Nucleus accumbens (tissue), 56 donors: ENCODE measurements around the gene FREY1.
A peak's percentile ranks its signal among the peaks of the same experiment; 100 is the strongest.

Experiments used
- DNase-seq, 56 donors: peaks; one replicate each; lab custom pipeline; 2025; lab: John Stamatoyannopoulos, UW

FREY1 gene

DNA sequence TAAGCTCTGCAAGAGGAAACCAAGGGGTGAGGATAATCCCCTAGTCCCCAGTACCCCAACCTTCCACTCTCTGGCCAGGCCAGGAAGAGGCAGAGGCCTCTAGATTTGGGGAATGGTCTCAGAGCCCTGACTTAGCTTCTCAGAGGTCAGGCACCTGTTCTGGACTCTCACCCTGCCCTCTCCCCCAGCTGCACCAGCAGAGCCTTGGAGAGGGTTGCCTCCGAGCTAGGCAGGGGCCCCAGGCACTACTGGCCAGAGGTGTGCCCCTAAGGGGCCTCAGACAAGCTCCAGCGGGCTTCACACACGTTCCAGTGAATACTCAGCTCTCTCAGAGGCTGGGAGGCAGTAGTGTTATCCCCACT, 8.0 kb downstream of the FREY1 start:
- DNase-seq, result no peak

DNA sequence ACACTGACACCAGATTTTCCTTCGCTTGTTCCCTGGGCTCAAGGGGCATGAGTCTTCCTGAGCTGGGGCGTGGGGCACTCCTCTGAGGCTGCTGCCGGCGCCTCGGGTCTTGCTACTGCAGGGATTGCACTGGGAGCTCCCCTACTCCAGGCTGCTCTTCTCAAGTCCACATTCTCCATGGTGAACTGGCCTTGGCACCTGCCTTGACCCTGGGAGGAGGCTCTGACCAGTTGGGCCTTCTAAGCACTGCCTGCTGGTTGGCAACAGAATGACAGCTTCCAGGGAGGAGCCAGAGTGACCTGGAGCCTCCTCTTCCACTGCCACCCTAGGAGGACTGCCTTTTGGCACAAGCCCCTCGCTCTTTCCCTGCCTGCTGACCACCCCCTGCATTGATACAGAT, 9.5 kb downstream of the FREY1 start:
- no peak for DNase-seq

DNA sequence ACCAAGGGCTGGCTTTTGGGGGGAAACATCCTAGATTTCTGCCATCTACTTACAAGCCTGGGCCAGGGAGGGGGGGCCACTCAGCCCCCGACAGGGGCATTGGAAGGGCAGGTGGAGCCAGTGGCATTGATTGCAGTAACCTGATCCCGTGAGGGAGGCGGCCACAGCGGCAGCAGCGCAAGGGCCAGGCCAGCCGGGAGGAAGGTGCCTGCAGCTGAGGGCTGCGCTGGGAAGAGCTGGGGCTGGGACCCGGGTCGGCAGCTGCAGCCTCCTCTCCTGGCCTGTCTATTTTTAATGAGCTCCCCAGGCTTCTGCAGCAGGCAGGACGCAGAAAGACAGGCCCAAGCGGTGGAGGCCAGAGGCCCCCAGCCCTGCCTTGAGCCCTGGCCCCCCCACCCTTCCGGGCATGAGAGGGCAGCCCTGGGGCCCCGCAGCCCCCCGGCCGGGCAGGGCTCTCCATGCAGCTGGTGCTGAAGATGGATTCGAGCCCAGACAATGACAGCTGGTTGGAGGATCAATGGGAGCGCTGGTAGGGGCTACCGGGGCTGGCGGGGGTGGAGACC, 10.6 kb downstream of the FREY1 start:
- peak in 21 of 56 donors; percentile 18 to 74 (median 36) for DNase-seq

DNA sequence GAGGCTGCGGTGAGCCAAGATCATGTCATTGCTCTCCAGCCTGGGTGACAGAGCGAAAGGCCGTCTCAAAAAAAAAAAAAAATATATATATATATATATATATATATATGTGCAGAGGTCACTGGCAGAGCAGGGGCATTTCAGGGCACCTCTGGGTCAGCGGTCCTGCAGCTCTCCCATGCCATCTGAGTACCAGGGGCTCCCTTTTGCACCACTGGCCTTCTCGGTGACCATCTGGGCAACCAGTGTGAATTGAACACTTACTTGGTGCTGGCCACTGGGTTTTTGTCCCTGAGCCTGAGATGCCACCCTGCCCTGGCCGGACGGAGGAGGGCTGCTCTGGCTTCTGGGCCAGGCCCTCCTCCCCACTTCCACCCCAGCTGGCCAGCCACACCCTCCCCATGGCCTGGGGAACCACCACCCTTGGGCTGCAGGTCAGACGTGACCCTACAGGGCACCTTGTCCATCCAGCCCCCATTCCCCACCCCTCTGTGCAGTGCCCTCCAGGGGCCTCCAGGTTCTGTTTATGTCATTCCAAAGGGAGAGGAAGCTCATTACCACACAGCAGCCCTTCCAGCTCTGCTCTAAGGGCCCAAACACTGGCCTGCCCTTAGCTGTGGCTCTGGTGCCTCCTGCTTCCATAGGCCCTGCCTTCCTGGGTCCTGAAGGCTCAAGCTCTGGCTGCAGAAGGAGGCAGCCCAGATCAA, 11.4 kb downstream of the FREY1 start:
- no peak for DNase-seq

DNA sequence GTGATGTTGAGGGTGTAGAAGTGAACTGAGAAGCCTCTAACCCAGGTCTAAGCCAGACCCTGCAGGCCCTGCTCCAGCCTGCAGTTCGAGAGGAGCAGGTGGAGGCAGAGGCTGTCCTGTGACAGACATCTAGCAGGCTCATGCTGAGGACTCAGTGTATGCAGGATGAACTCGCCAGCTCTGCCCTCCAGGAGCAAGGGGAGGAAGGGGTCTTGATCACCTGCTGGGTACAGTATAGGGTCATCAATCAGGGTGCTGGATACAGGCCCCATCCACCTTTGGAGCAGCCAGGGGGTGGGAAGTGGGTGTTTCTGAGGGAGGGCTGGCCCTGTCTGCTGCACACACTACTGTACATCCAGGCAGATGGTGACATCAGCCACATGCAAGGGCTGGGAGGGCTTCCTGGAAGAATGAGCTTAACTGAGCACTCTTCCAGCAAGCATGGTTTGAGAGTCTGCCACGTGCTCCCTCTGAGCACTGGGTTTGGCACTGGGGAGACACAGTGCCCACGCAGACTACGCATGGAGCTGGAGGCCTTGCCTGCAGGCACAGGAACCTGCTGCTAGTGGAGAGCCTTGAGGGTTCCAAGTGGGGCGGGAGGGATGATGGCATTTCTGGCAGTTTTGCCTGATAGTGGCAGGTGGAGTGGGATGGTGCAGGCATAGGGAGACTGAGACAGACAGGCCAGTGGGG, 12.4 kb downstream of the FREY1 start:
- DNase-seq, result peak in 10 of 56 donors; percentile 20 to 46 (median 38)

DNA sequence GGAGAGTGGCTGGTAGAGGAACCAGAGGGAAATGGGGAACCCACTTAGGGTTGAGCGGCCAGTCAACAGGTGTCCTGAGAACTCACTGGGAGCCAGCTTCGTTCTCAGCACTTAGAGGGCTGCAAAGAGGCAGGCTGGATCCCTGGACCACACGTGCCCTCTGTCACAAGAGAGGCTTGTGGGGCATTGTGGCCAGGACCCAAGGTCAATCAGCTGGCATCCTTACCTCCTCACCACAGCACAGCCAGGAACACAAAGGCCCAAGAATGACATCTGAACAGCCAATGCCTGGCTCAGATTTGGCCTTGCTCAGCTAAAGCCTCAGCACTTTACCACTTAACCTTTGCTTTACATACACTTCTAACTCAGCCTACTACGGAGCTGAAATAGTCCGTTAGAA, 14.2 kb downstream of the FREY1 start:
- no peak for DNase-seq

DNA sequence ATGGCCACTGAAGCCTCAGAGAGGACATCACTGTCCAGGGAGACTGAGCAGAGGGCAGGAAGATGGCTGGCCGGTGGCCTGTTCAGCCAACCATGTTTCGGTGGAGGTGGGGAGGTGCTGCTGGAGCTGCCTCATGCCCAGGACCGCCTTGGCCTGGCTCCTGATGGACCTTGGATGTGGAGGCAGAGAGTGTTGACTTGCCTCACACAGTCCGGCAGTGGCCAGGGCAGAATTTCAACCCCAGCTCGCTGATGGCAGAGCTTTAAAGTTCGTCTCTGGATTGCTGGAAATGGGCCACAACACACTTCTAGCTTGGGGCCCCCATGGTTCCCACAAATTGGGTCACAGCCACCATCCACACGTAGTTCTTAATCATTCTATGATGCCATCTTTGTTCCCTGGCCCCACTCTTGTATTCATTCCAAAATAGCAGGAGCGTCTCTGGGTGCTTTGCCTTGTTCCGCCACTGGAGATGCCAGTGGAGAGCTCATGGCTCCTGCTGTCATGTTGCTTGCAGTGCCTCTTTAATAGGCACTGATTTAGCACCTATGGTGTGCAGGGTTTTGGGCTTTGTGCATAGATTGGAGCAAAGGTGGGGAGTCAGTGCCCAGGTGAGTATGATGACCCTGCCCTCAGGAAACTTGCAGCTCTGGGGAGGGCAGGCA, 16.1 kb downstream of the FREY1 start:
- DNase-seq, result peak in 3 of 56 donors; percentile 15 to 24 (median 23)

DNA sequence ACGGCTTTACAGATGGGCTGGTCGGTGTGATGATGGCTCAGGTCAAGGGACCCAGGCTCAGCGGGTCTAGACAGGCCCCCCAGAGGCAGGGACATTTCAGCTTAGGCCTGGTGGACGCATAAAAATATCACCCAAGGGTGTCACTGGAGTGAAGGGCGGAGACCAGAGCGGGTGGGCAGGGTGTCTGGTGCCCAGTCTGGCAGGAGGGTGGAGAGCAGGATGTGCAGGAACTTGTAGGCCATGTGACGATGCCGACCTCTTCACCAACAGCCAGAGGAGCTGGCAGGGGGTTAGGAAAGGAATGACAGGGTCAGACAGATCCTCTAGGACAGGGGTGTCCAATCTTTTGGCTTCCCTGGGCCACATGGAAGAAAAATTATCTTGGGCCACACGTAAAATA, 17.1 kb downstream of the FREY1 start:
- no peak for DNase-seq

DNA sequence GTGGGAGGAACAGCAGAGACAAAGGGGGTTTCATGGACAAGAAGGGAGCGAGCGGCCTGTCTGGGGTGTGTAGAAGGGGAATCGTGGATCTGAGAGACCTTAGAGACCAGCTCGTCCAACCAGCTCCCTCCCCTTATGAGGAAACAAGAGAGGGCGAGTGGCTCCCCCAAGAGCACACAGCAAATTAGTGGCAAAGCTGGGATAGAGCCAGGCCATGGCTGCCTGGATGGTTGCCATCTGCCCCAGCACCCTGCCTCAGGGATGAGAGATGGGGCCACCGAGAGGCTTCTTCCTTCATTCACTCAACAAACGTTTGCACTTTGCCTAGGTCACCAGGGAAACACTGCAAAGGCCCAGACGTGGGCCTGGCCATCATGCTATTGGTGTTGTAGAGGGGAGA, 17.5 kb downstream of the FREY1 start:
- no peak for DNase-seq

DNA sequence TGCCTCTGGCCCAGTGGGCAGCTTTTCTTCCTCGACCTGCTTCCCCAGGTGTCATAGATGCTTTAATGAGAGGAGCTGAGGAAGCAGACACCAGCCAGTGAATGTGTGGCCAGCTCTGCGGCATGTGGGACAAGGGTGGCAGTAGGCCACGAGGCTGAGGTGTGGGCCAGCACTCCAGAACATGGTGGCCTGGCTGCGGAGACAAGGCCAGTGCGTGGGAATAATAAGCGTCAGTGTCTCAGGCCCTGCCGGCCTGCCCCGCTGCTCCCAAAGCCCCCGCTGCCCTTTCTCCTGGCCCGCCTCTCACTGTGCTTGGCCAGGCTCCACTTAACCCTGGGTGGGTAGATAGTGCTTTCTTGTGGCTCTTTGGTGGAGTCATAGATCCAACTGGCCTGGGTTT, 19.5 kb downstream of the FREY1 start:
- no peak for DNase-seq

DNA sequence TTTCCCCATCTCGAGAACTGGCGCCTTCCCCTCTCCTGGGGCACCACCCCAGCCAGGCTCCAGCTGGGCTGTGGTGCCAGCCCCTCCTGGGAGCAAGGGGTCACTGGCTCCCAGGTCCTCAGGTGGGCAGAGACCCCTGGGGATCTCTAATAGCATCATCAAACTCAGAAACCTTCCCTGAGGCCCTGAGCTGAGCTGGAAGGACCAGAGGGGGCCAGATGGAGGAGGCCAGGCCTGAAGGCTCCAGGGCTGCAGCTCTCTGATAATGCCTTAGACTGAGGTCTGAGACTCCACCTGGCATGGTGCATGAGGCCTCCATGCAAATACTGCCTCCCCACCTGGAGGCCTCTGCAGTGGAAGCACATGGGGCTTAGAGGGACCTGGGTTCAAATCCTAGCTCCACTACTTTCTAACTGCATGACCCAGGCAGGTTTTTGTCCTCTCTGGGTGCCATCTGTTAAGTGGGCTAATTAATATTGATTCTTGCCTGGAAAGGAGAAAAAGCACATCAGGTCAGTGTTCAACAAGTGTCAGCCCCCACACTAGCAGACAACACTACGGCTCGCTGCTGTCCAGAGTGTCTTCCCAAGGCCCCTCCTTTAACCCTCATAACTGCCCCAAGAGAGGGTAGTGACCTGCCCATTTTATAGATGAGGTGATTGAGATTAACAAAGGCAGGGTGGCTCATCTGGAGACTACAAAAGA, 20.1 kb downstream of the FREY1 start:
- no peak for DNase-seq

DNA sequence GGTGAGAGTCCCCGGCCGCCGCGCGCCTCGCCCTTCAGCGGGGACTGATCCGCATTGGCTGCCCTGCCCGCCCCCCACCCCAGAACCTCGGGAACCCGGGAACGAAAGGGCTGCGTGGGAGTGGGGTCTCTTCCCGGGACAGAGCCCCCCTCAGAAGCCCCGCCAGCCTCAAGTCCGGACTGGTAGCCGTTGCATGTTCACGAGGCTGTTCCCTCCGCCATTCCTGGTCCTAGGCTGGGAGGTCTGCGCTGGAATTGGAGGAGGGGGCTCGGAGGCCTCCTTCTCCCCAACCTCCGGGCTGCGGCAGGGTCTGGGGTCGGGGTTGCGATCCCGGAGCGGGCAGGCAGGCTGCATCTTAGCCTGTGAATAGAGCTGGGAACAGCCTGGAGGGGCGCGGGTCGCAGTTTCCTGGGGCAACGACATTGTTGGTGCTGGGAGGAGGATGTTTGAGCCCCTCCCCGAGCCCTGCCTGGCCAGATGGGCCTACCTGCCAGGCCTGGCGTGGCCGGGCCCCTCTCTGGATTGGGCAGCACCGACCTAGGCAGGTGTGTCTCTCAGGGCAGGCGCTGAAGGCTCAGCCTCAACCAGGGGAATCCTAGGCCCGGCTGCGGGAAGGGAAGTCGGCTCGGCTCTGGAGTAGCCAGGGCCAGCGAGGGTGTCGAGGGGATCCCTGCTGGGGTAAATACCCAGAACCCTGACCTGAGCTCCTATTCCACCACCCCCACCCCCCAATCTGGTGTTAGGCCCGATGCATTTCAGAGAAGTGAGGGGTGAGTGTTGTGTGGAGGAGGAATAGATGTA, 20.9 kb downstream of the FREY1 start:
- peak in 1 of 56 donors; percentile 64 for DNase-seq

DNA sequence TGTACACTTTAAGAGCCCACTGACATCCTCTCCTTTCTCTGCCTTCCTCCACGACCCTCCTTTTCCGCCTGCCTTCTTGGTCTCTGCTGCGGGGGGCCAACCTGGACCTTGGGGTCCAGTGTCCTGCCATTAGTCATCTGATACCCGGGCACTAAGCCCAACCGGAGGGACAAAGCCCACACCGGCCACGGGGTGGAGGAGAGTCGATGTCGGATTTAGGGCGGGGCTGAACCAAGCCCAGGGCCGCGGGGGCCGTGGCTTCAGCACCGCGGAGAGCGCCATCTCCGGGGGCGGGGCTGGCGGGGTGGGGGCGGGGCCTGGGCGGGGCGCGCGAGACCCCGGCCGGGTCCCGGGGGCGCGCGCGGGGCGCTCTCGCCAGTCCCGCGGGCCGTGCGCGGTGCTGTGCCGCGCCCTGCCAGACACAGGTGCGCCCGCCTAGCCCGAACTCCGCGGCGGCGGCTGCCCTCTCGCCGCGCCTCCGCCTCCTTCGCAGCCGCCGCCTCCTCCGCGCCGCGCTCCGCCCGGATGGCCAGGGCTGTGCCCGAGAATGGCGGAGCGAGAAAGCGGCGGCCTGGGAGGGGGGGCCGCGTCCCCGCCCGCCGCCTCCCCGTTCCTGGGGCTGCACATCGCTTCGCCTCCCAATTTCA, 21.7 kb downstream of the FREY1 start, which contains the start of gene MAPK8IP1:
TSS of gene MAPK8IP1 (plus strand) at position 378 of the 647 bp plus-strand sequence. CDS start at position 548, 170 bp downstream.
- peak in 30 of 56 donors; percentile 23 to 75 (median 38) for DNase-seq

DNA sequence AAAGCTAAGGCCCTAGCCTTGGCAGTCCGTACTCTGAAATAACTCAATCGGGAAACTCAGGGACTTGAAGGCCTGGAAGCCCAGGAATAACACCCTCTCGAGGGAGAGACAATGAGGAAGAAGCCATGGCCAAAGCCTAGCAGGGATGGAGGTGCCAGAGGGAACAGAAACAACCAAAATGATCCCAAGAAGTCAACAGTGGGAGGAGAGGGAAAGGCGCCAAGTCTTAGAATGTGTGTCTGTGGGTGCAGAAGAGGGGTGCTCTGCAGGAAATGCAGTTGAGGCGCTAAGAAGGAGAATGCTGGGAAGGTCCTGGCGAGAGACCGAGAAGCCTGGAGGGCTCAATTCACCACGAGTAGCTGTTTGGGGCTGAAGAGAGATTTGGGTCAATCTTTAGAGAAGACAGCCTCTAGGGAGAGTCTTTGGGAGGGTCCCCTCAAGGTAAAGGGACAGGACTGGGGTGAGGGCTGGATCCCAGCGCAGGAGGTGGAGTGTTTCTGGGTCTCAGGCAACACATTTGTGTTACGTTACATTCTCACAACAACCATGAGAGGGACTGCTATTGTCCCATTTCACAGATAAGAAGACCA, 22.4 kb downstream of the FREY1 start:
- DNase-seq, result no peak

DNA sequence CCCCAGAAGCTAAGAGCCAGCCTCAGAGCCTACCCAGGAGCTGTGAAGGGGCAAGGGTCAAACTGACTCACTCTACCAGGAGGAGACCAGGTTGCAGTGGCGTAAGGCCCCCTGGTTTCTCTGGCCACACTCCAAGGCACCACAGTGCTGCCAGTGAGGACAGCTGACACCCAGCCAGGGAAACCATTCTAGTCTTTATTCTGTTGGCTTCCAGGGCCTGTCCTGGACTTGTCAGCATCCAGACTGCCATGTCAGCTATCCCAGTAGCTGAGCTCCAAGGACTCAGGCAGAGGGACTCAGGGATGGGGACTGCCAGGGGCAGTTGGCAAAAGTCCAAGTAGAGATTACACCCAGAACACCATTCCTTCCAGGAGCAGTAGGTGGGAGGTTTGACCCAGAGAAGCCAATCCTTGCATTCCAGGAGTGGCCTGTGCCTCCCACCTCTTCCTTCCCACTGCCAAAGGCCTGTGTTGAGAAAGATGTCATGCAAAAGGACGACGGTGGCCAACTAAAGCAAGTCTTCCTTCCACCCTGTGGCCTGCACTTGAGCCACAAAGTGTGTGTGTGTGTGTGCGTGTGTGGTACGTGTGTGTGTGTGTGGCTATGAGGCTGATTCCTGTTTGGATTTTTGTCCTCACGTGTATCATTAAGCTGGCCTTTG, 25.2 kb downstream of the FREY1 start:
- DNase-seq, result no peak

DNA sequence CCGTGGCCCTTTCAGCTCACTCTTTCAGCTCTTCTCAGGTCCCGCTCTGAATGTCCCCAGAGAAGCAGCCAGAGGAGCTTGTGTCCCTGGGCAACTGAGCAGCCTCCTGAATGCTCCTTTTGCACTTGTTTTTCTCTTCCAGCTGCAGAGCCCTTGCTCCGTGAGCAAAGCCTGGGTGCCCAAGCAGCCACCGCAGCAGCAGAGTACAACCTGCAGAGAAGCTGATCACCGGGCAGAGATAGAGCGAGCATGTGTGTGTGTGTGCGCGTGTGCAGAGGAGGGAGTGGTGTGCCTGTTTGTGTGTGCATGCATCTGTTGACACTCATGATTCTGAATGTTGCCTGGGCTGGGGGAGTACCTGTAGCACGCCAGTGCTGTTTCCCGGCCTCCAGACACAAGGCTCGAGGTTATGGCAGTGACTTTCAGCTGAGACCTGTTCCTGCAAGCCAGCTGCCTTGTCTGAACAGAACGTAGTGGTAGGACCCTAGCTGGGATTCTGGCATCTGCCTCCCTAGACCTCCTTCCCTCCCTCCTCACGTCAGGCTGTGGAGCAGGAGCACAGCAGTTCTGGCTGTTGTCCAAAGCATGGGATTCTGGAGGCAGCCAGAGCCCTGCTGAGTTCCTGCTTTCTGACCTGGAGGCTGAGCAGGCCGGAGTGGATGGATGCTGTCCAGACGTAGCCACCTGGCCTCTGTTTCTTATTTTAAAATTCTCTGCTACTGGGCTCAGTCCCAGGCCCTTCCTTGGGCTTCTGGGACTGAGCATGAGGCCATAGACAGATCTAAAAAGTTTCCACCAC, 26.1 kb downstream of the FREY1 start:
- DNase-seq, result no peak
